GM12892 (cell line): ENCODE data around the gene VSIG10L2.

Experiments
- POLR2A ChIP-seq: IDR thresholded peaks from 2 replicates; pipeline ENCODE4 v1.6.1; 2011; ENCODE audit warnings: low read depth, low read length, control low read depth
- POLR2AphosphoS5 ChIP-seq: IDR thresholded peaks from 2 replicates; pipeline ENCODE4 v1.6.1; 2011; ENCODE audit warnings: low read depth, low read length, control low read depth
- TAF1 ChIP-seq: IDR thresholded peaks from 2 replicates; pipeline ENCODE4 v1.6.1; 2011; ENCODE audit warnings: low read depth, mild to moderate bottlenecking, control low read depth, low read length, borderline replicate concordance

DNA sequence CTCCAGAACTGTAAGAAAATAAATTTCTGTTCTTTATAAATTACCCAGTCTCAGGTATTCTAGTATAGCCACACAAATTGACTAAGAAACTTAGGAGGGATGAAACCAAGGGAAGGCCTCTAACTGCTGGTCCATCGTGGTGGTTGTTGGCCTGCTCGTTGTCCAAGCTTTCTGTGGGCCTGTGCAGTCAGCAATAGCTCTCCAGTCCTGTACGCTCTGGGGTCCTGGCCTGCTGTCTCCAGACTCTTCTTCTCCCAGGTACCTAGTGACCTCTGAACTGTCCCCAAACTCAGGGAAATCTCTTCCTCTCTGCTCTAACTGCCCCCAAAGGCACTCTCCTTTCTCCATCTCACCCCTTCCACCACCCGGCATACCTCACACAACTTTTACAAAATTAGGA, 5.7 kb upstream of the VSIG10L2 start:
- no peak for TF ChIP-seq POLR2A
- TF ChIP-seq POLR2AphosphoS5 = no peak
- no peak for TF ChIP-seq TAF1
